ENCODE data around the gene SPTLC3. TPM values are rescaled to one million over a fixed set of nuclear protein-coding genes. Genes with fewer than 3 reads are reported as not detected.

The SPTLC3 gene
- total RNA-seq, 3 donors from 2014 or later, result 7.2 to 18.2 (median 9.7) TPM

DNA sequence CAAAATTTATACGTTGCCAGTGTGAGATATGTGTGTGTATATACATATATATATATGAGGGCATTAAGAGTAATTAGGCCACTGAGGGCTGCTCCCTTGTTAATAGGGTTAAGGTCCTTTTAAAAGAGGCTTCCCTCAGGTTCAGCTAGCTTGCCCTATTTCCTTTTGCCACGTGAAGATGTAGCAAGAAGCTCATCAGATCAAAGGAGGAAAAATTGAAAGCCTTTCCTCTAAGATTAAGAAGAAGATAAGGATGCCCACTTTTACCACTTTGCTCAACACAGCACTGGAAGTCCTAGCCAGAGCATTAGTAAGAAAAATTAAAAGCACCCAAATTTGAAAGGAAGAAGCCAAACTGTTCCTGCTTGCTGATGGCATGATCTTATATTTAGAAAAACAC lies 179.1 kb downstream of the SPTLC3 start:
- H3K9me3 ChIP-seq, result no peaks in the 10 kb centered on the region
- H3K36me3 ChIP-seq (ENCODE audit: low read depth), result no peaks in the 10 kb centered on the region
- no peak for DNase-seq
- TF ChIP-seq, protein P1, sequence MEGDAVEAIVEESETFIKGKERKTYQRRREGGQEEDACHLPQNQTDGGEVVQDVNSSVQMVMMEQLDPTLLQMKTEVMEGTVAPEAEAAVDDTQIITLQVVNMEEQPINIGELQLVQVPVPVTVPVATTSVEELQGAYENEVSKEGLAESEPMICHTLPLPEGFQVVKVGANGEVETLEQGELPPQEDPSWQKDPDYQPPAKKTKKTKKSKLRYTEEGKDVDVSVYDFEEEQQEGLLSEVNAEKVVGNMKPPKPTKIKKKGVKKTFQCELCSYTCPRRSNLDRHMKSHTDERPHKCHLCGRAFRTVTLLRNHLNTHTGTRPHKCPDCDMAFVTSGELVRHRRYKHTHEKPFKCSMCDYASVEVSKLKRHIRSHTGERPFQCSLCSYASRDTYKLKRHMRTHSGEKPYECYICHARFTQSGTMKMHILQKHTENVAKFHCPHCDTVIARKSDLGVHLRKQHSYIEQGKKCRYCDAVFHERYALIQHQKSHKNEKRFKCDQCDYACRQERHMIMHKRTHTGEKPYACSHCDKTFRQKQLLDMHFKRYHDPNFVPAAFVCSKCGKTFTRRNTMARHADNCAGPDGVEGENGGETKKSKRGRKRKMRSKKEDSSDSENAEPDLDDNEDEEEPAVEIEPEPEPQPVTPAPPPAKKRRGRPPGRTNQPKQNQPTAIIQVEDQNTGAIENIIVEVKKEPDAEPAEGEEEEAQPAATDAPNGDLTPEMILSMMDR (IDR thresholded peaks at IDR 0.05), result no peak
- H3K4me1 ChIP-seq (ENCODE audit: low read depth), result no peaks in the 10 kb centered on the region
- no peak overlapping the region for H3K4me3 ChIP-seq
- intact Hi-C loops (cut with DNase I, micrococcal nuclease), result no loop called here
- no peak for ATAC-seq

DNA sequence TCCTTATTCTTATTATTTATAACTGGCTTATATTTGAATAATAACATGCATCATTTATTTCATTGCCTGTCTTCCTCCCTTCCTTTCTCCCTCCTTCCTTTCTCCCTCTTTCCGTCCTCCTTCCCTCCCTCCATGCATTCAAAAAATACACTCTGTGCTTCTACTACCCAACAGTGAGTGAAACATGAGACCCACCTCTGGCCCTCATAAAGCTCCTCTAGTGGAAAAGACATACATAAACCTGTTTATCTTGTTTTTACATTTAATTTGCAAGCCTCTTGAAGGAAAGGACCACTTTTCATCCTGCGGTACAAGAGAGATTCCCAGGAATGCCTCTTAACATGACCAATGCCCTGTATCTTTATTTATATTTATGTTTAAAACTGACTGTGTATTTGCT lies 190.5 kb downstream of the SPTLC3 start:
- TF ChIP-seq, protein P1 (IDR thresholded peaks at IDR 0.05), result no peak
- H3K4me1 ChIP-seq (ENCODE audit: low read depth), result no peaks in the 10 kb centered on the region
- no peak for ATAC-seq
- no peaks in the 10 kb centered on the region for H3K36me3 ChIP-seq (ENCODE audit: low read depth)
- no peaks in the 10 kb centered on the region for H3K9me3 ChIP-seq
- no peak overlapping the region for H3K4me3 ChIP-seq
- intact Hi-C loops (cut with DNase I, micrococcal nuclease), result no loop called here
- no peak for DNase-seq

DNA sequence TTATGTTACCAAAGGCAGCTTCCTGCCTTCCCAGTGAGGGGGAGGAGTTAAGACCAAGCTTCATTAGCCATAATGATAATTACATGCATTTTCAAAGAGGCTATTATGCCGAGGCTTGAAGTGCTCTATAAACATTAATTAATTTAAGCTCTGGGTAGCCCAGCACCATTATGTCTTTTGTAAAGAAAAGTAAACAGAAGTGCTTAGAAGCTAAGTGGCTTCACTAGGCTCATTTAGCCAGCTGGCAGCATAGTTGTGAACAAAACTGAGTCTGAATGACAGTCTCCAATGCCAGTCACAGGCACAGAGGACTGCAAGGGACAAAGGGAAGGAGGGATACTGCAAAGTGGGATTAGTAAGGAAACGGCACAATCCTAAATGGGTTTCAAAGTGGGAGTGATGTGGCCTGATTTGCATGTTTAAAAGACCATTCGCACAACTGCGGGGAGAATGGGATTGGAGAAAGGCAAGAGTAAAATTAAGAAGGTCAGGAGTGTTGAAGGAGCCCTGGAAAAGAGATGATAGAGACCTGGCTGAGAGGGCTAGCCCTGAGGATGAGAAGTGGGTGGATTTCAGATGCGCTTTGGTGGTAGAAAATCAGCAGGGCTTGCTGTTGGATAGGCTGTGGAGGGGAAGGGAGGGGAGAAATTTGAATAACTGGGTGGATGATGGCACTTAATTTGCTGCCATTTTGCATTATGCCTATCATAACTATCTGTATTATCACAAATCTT lies 192.2 kb downstream of the SPTLC3 start:
- no peak overlapping the region for H3K4me3 ChIP-seq
- H3K9me3 ChIP-seq, result no peaks in the 10 kb centered on the region
- no peak for ATAC-seq
- no peaks in the 10 kb centered on the region for H3K4me1 ChIP-seq (ENCODE audit: low read depth)
- TF ChIP-seq, protein P1 (IDR thresholded peaks at IDR 0.05), result no peak
- intact Hi-C loops (cut with DNase I, micrococcal nuclease), result no loop called here
- DNase-seq, result no peak
- H3K36me3 ChIP-seq (ENCODE audit: low read depth), result no peaks in the 10 kb centered on the region

DNA sequence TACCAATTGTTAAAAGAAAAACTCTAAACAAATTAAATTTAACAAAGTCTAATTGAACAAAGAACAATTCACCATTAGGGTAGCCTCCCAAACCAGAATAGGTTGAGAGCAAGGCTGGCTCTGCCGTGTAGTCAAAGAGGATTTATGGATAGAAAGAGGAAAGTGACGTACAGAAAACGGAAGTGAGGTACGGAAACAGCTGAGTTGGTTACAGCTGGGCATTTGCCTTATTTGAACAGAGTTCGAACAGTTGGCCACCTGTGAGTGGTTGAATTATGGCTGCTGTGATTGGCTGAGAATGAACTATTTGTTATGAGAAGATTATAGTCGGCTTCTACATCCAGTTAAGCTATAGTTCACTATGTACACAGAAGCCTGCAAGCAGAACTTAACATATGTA lies 193.8 kb downstream of the SPTLC3 start:
- Histone ChIP-seq H3K36me3 (ENCODE audit: low read depth) (no peaks in the 10 kb centered on the region), H3K9me3 (no peaks in the 10 kb centered on the region), H3K4me3 (no peak overlapping the region), H3K4me1 (ENCODE audit: low read depth) (no peaks in the 10 kb centered on the region)
- DNase-seq (no peak), ATAC-seq (no peak)
- TF ChIP-seq, protein P1 (IDR thresholded peaks at IDR 0.05), result no peak
- intact Hi-C loops (cut with DNase I, micrococcal nuclease), result no loop called here

DNA sequence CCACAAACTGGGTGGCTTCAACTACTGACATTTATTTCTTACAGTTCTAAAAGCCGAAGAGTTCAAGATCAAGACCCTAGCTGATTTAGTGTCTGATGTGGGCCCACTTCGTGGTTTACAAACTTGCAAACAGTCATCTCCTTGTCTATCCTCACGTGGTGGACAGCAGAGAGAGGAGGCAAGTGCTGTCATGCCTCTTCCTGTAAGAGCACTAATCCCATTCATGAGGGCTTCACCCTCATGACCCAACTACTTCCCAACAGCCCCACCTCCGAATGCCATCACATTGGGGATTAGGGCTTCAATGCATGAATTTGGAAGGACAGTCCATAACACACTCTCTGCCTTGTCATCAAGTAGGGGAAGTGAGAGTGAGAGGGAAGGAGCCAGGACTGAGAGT lies 196.7 kb downstream of the SPTLC3 start:
- DNase-seq, result no peak
- no peak for ATAC-seq
- intact Hi-C loops (cut with DNase I, micrococcal nuclease), result no loop called here
- Histone ChIP-seq H3K4me3 (no peak overlapping the region), H3K36me3 (ENCODE audit: low read depth) (no peaks in the 10 kb centered on the region), H3K9me3 (no peaks in the 10 kb centered on the region), H3K4me1 (ENCODE audit: low read depth) (no peaks in the 10 kb centered on the region)
- TF ChIP-seq, protein P1 (IDR thresholded peaks at IDR 0.05), result no peak
